ENCODE measurements around the gene IQCN.

The IQCN gene

GRCh38 chr19:18306209-18306887 is 32.1 kb upstream of the IQCN start:
- in situ Hi-C loops (cut with HindIII; ENCODE audit: low sequenced_read_pairs): no loop called here

GRCh38 chr19:18304458-18305310 is 30.4 kb upstream of the IQCN start:
- in situ Hi-C loops (cut with HindIII; ENCODE audit: low sequenced_read_pairs): no loop called here

GRCh38 chr19:18304208-18304457 is 29.9 kb upstream of the IQCN start:
- in situ Hi-C loops (cut with HindIII; ENCODE audit: low sequenced_read_pairs): no loop called here

GRCh38 chr19:18301718-18302111 is 27.5 kb upstream of the IQCN start:
- in situ Hi-C loops (cut with HindIII; ENCODE audit: low sequenced_read_pairs): no loop called here

GRCh38 chr19:18300930-18301717 is 26.9 kb upstream of the IQCN start:
- in situ Hi-C loops (cut with HindIII; ENCODE audit: low sequenced_read_pairs): no loop called here

- in situ Hi-C loops (cut with HindIII; ENCODE audit: low sequenced_read_pairs): no loop called here
Measured at GRCh38 chr19:18299654-18300053, 25.4 kb upstream of the IQCN start.

GRCh38 chr19:18298601-18299000 is 24.3 kb upstream of the IQCN start:
- in situ Hi-C loops (cut with HindIII; ENCODE audit: low sequenced_read_pairs): no loop called here

GRCh38 chr19:18297308-18297707 is 23.1 kb upstream of the IQCN start:
- in situ Hi-C loops (cut with HindIII; ENCODE audit: low sequenced_read_pairs): no loop called here

GRCh38 chr19:18295034-18295451 is 20.8 kb upstream of the IQCN start:
- in situ Hi-C loops (cut with HindIII; ENCODE audit: low sequenced_read_pairs): no loop called here

GRCh38 chr19:18294467-18294864 is 20.2 kb upstream of the IQCN start:
- in situ Hi-C loops (cut with HindIII; ENCODE audit: low sequenced_read_pairs): no loop called here

- in situ Hi-C loops (cut with HindIII; ENCODE audit: low sequenced_read_pairs): no loop called here
Measured at GRCh38 chr19:18293642-18294466, 19.6 kb upstream of the IQCN start.

- in situ Hi-C loops (cut with HindIII; ENCODE audit: low sequenced_read_pairs): no loop called here
Measured at GRCh38 chr19:18292810-18293641, 18.8 kb upstream of the IQCN start.

GRCh38 chr19:18292462-18292809 is 18.2 kb upstream of the IQCN start:
- in situ Hi-C loops (cut with HindIII; ENCODE audit: low sequenced_read_pairs): no loop called here

GRCh38 chr19:18291590-18292461 is 17.6 kb upstream of the IQCN start:
- in situ Hi-C loops (cut with HindIII; ENCODE audit: low sequenced_read_pairs): no loop called here

GRCh38 chr19:18291019-18291524 is 16.8 kb upstream of the IQCN start:
- in situ Hi-C loops (cut with HindIII; ENCODE audit: low sequenced_read_pairs): no loop called here

GRCh38 chr19:18290302-18291018 is 16.2 kb upstream of the IQCN start:
- in situ Hi-C loops (cut with HindIII; ENCODE audit: low sequenced_read_pairs): no loop called here

- in situ Hi-C loops (cut with HindIII; ENCODE audit: low sequenced_read_pairs): no loop called here
Measured at GRCh38 chr19:18289471-18290301, 15.4 kb upstream of the IQCN start.
